GM18508 (cell line): Measurements from ENCODE around the gene THAP2.
"Not testable (repeated sequence)": the region's sequence is repeated elsewhere in the genome, so short reads cannot be mapped to it uniquely, and the experiment has no call there.

Source experiments
- ATAC-seq: cut with Tn5 transposase; IDR thresholded peaks from one replicate; pipeline ENCODE4 v1.9.1; 2021; ENCODE audit warnings: moderate number of reproducible peaks; ENCODE audit not compliant: insufficient read depth, unreplicated experiment

Gene THAP2

DNA sequence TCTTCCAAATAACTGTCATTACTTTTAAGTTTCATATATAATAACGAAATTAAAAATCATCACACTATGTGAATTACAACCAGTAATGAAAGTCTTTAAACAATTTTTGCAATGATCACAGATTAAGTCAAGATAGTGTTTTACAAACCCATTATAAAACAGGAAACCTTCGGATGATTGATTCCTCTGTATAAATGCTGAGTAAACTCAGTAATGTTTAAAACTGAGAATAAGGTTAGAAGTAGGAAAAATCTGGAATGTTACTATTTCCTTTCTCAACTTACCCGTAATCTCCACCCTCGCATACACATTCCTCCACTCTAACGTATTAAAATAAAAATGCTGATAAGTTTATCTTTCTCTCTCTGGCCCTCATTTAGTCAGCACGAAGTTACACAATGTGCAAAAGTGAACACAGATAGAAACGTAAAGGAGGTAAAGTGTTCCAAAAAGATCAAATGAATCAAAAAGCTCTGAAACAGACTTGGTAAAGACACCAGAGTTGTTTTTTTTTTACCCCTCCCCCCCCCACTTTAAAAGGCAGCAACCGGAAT lies 2.0 kb upstream of the THAP2 start:
- no peak for ATAC-seq

DNA sequence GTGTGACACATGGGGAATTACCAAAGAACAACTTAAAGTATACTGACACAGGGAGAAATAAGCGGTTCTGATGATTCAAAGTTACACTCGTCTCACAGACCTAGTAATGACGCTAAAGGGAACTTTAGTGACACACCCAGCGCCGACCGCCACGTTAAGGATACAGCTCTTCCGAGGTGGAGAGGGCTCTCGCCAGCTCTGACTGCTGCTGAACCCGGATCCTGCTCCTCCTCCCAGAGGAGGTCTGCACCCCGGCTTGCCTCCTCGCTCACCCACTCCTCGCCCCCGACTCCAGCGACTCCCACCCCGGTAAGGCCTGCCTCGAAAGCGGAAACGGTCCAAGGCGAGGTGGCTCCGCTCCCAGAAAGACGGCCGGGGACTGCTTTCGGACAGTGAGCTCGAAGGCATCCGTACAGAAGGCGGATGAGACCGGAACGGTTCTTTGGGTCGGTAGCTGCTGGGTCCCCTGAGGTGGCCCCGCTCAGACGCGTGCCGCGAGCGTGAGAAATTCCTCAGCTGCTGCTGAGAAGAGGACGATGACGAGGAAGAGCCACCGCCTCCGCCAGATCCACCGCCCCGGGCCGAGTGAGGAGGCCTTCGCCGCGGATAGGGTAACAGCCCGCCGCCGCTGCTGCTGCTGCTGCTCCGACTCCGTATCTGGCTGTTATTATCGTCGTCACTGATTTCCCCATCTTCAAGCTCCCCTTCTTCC lies 1.1 kb upstream of the THAP2 start:
- peak; percentile 22 for ATAC-seq

DNA sequence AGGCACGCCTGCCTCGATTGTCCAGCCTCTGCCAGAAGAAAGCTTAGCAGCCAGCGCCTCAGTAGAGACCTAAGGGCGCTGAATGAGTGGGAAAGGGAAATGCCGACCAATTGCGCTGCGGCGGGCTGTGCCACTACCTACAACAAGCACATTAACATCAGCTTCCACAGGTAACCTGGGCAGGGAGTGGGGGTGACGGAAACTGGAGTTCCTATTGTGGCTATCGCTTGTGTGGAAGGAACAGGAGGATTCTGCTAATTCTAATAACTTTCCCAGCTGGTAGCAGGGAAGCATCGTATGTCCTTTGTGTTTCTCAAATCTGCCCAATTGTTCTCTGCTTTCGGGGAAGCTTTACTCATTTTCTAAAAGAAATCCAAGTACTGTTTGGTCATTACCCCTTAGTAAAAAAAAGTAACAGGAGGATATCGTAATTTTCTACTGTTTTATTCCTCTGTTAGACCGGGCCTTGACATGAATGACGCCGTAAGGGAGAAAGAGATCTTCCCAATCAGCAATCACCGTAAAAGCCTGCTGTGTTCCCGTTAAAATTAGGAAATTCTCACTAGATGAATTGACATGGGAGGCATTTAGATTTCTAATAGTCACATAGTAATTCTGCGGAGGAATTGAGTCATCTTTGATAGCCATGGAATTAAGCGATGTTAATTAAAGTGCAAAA lies 449 bp downstream of the THAP2 start:
- peak; percentile 7 for ATAC-seq

DNA sequence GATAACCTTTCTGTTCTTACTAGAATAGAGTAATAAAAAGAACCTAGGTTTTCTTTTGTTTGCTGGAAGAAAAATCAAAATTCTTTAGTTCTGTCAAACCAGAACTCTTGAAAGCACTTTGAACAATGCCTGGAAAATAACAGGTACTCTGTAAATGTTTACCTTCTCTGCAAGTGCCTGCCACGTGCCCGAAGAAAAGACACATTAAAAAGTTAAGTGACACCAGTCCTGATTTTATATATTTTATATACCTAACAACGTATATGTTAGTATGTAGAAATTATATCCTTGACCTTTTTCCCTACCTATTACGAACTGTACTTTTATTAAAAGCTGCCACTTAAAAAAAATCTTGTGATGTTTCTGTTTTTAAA lies 976 bp downstream of the THAP2 start:
- ATAC-seq = no peak

DNA sequence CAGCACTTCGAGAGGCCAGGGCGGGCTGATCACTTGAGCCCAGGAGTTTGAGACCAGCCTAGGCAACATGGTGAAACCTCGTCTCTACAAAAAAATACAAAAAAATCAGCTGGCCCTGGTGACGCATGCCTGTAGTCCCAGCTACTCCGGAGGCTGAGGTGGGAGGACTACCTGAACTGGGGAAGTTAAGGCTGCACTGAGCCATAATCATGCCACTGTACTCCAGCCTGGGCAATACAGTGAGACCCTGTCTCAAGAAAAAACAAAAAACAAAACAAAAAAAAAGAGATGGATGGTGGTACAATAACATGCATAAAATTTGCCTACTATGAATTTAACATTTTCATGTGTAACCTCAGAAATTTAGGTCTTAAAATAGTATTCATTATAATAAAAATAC lies 2.2 kb downstream of the THAP2 start:
- no peak for ATAC-seq

DNA sequence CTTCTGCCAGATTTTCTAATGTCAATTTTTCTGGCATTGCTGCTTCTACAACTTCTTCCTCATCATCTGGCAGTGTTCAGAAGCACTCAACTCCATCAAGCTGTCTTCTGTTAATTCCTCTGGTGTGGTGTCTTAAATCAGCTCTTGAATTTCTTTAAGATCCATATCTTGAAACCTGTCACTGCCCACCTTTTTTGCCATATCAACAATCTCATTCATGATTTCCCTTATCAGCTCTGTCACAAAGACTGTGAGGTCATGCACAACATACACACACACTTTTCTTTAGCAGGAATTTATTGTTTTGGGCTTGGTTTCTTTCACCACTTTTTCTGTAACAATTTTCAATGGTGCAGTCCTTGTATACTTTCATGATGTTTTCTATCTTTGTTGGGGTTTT lies 7.2 kb downstream of the THAP2 start:
- no peak for ATAC-seq

DNA sequence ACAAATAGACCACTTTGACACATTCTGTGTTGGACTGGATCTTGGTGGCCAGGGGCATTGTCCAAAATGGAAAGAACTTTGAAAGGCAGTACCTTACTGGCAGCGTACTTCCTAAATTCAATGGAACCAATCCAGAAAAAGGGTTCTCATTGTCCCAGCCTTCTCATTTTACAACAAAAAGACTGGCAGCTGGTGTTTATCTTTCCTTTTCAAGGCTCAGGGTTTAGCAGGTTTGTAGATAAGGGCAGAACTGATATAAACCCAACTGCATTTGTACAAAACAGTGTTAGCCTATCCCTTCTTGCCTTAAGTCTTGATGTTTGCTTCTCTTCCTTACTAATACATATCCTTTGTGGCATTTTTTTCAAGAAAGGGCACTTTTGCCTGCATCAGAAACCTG lies 7.7 kb downstream of the THAP2 start:
- ATAC-seq = no peak

DNA sequence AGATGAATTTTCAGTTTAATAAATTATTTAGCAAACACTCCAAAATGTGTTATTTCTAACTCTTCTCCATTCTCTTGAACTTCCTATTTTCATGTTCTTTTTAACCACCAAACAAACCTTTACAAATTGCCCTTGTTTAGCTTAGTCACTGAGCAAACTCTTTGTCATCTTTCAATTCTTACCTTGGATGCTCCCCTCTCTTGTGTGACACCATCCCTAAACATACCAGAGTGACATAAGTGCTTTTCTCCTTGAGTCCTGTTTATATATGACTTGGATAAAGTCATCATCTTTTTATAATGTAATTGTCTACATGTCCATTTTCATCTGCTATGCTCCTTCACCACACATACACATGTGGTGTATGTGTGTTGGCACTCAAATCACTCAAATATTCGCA lies 18.4 kb downstream of the THAP2 start:
- ATAC-seq = no peak

DNA sequence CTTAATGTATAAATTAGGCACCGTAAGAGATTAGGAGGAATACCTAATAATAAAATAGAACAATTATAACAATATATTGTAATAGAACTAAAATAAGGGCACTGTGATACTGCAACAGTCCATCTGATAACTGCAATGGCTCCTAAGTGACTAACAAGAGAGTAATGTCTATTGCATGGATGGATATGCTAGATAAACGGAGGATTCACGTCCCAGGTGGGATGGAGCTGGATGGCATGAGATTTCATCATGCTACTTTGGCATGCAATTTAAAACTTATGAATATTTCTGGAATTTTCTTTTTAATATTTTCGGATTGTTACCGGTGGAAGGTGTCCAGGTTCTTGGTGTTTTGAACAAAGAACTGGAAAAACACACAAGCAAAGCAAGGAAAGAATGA lies 19.5 kb downstream of the THAP2 start:
- ATAC-seq = no peak

DNA sequence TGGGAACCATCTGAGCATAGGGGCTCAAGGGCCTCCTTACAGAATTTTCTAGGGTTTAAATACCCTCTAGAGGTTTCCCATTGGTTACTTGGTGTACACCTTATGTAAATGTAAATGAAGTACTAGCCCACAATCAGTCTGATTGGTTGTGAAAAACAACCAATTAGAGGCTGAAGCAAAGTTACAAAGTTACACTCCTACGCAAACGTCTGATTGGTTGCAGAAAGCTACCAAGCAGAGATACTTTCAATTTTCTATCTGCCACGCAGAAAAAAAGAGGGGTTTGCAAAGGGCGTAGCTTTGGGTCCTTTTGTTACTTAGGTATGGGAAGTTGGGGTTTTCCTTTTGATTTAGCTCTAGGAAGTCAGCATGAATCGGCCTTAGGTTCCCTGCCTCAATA lies 20.0 kb downstream of the THAP2 start:
- ATAC-seq = no peak

DNA sequence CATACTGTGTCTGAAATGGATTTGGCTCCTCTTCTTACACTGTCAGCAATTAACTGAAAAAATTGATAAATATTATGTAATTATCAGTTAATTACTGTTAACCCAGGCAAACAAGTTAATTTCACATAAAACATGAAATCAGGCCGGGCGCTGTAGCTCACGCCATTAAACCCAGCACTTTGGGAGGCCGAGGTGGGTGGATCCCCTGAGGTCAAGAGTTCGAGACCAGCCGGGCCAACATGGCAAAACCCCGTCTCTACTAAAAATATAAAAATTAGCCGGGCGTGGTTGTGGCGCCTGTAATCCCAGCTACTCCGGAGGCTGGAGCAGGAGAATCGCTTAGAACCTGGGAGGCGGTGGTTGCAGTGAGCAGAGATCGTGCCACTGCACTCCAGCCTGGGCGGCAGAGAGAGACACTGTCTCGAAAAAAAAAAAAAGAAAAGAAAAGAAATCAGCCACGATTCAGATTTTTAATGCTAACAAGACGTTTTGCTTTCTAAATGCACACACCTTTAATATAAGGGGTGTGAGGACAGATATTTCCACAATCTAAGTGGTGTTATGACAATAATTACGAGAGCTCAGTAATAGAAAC lies 21.3 kb downstream of the THAP2 start:
- ATAC-seq = no peak

DNA sequence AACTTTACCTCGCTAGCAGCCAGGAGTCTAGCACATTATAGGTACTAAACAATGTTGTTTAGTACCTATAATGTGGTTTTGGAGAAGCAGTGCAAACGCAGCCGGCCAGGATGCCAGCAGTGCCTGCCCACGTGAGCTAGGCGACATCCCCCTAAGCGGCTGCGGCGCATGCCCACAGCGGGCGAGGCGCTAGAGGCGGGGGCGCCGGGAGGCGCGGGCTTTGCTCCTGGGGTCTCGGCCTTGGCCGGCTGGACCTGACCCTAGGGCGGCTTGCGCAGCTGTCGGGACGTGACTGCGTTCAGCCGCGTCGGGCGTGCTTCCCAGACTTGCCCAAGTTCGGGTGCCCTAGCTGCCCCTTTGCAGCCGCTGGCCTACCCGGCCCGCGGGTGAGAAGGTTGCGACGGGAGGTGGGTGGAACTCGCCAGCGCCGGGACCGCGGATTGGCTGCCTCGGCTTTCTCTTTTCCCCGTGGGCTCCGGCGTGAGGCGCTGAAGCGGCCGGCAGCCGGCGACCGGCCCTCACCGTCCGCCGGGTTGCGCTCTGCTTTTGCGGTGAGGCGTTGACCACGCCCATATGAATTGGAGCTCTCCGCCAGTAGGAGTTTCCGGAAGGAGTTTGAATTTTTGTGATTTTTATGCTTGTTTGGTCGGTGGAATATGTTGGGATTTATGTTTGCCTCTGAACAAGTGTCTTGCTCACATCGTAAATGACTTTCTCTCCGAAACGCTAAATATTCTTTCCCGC lies 22.0 kb downstream of the THAP2 start, which contains the start of gene TMEM19:
TSS of gene TMEM19 (plus strand) at position 169 of the 744 bp plus-strand sequence. CDS start 599 bp downstream, outside the sequence.
- peak; percentile 67 for ATAC-seq

DNA sequence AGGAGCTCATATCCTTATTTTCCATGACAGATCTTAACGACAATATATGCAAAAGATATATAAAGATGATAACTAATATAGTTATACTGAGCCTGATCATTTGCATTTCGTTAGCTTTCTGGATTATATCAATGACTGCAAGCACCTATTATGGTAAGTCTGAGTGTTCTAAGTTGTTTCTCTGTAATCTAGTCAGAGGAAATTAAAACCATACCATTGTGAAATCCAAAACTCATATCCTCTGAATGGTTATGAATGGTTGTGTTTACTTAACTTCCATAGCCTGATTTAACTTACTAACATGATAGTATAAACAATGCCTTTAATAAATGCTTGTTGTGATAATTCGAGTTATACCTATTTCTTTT lies 22.5 kb downstream of the THAP2 start:
- ATAC-seq = no peak

DNA sequence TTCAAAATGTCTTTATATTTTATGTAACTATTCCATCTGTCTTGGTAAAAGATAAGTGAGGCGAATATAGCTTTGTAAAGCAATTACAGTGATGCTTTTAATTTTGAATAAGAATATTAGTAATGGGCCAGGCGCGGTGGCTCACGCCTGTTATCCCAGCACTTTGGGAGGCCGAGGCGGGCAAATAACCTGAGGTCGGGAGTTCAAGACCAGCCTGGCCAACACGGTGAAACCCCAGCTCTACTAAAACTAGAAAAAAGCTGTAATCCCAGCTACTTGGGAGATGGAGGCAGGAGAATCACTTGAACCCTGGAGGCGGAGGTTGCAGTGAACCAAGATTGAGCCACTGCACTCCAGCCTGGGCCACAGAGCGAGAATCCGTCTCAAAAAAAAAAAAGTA lies 23.1 kb downstream of the THAP2 start:
- not testable (repeated sequence) for ATAC-seq

DNA sequence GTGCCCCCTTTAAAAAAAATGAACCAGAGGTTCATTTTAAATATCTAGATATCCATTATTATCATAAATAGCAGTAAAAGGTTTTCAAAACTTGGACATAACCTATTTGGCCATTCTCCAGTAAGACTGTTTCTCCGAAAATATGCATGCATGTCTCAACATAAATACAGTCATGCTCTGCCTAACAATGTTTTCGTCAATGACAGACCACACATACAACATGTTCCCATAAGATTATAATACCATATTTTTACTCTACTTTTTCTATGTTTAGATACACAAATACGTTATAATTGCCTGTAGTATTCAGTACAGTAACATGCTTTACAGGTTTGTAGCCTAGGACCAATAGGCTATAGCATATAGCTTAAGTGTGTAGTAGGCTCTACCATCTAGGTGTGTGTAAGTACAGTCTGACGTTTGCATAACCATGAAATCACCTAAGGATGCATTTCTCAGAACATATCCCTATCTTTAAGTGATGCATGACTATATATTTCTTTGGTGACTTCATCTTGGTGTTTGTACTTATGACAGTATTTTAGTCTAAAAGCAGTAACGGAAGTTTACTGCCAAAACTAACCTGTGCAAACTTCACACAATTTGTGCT lies 25.0 kb downstream of the THAP2 start:
- ATAC-seq = no peak

DNA sequence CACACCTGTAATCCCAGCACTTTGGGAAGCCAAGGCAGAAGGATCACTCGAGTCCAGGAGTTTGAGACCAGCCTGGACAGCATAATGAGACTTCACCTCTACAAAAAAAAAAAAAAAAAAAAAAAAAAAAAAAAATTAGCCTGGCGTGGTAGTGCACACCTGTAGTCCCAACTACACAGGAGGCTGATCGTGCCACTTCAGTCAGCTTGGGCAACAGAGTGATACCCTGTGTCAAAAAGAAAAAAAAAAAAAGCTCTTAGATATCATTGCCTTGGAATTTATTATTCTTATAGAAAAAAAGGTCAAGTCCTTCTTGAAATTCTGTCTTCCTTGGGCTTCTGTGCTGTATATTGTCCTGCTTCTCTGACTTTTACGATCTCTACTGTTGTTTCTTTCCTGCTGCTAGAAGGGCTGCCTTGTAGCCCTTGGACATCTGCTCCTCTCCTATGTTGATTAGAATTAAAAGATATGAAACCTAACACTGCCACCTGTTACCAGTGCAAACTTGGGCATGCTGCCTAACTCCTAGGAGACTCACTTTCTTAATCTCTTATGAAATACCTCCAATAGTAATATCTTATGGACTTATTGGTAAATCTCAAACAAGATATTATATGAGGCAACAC lies 27.5 kb downstream of the THAP2 start:
- no peak for ATAC-seq

DNA sequence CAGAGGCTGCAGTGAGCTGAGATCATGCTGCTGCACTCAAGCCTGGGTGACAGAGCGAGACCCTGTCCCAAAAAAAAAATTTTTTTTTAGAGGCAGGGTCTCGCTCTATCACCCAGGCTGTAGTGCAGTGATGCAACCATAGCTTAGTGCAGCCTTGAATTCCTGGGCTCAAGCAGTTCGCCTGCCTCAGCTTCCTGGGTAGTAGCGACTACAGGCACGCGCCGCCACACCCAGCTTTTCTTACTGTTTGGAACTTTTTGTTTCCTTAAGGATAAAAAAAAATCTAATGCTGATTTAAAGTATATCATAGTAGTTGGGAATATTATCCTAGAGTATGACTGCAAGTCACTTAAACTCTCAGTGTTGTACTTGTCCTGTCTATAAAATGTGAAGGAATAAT lies 29.0 kb downstream of the THAP2 start:
- ATAC-seq = no peak

DNA sequence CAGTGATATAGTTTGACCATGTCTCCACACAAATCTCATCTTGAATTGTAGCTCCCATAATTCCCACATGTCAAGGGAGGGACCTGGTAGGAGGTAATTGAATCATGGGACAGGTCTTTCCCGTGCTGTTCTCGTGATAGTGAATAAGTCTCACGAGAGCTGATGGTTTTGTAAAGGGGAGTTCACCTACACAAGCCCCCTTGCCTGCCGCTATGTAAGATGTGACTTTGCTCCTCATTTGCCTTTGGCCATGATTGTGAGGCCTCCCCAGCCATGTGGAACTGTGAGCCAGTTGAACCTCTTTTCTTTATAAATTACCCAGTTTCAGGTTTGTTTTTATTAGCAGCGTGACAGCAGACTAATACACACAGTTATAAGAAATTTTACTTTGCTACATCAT lies 29.6 kb downstream of the THAP2 start:
- ATAC-seq = peak; percentile 2

DNA sequence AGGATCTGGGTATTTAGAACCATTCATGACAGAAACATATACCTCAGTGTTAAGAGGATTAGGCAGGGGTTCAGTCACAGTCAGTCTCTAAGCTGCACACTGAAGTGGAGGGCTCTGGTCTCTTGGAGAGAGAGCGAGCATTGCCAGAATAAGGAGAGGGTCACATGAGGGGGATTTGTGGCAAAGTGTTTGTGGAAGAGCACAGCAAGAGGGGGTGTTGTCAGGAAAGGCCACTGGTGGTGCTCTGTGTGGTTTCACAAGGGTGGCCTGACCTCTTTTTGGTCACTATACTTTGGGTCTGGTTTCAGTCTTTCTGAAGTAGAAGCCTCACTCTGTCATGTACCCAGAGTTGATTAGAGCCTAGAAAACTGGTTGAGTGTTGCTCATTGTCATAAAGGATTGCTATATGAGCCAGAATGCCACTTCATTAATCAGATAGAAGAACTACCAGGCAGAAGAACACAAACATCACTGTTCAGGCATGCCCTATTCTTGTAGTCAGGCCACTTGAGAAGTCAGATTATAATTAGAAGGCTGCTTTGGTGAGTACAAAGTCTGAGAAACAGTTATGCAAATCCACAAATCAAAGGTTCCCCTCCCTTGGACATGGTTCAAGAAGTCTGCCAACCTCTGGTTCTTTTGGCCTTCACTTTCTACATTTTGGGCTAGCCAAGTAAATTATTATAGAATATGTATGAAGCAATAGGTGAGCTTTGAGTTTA lies 30.2 kb downstream of the THAP2 start:
- ATAC-seq = peak; percentile 91
